GM19239 (cell line): Measurements from ENCODE around the gene TSR1.

Source experiments
- DNase-seq: peaks from one replicate; pipeline ENCODE4 v3.0.0; 2011; ENCODE audit warnings: low spot score; ENCODE audit not compliant: insufficient read length
- FAIRE-seq: peaks from 2 replicates; lab custom pipeline; 2011; peaks lifted over from hg19 to GRCh38; lab: Jason Lieb, UNC

The TSR1 gene

DNA sequence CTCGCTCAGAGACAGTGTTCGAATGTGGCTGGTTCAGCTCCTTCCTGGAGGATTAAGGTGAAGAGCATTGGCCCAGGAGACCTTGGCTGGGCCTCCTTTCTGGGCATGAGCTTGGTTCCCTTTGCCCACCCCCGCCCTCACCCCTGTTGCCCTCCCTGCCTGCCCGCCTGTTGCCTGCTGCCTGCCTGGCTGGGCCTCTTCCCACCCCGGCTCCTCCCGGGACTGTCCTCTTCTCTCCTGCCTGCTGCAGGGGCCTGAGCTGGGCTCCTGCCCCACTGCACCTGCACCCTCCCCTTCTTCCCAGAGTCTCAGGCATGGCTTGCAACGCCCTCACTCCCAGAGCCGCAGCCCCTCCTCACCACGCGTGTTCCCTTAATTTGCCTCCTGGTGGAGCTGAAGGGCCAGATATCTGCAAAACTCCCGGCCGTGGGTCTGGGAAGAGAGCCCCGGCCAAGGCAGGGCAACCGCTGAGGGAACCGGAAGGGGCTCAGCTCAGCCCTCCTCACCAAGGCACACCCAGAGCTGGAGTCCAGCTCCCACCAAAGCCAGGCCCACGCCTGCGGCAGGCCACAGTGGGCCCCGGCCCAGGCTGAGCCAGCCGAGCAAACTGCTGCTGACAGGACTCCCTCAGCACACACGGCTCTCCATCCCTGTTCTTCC lies 33.4 kb upstream of the TSR1 start:
- FAIRE-seq (no peak), DNase-seq (no peak)

- FAIRE-seq: no peak
These were observed 32.8 kb upstream of the TSR1 start for GRCh38 chr17:2369039-2369438.

GRCh38 chr17:2368359-2368758 lies 32.1 kb upstream of the TSR1 start:
- FAIRE-seq (no peak), DNase-seq (no peak)

More at GRCh38 chr17:2369039-2369438, 32.8 kb upstream of the TSR1 start:
- DNase-seq: no peak

DNA sequence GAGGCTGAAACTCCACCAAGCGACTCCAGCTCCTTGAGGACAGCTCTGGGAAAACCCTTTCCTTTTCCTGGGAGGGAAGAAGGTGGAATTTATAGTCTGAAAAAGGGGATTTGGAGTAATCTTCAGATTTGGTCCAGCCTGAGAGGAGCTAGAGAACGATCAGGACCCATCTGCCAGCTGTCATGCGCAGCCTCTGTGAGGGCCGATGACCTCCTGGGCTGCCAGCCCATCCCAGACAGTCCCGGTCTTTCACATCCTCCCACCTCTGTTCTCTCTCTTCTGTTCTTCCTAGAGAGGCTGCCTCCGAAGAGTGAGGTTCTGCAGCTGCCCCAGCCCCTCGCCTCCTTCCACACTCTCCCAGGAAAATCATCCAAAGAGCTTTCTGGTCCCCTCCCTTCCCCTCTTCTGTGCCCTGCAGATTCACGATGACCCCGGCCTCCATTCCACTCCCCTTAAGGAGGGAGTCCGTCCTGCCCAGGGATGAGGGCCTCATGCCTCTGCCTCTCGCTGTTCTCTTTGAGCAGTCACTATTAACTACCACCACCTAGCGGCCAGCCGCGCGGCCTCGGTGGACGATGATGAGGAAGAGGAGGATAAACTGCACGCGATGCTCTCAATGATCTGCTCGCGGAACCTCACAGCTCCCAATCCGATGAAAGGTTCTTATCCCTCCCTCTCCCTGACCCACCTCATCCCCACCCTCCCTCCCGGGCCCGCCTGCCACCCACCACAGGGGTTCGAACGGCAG lies 30.7 kb upstream of the TSR1 start:
- DNase-seq (no peak), FAIRE-seq (no peak)

DNA sequence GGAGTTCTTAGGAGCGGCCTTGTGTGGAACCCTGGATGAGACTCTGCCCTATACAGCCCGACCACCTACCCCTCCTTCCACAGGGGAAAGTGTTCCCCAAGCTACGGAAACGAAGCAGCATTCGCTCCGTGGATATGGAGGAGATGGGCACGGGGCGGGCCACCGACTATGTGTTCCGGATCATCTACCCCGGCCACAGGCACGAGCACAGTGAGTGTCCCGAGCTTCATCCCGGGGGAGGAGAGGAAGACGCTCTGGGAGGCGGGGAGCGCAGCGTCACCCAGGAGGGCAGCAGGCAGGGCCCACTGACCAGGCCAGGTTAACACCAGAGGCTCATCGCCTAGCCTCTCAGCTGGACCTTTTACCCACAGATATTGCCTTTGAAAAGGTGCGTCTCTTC lies 28.9 kb upstream of the TSR1 start:
- FAIRE-seq (no peak), DNase-seq (no peak)

DNA sequence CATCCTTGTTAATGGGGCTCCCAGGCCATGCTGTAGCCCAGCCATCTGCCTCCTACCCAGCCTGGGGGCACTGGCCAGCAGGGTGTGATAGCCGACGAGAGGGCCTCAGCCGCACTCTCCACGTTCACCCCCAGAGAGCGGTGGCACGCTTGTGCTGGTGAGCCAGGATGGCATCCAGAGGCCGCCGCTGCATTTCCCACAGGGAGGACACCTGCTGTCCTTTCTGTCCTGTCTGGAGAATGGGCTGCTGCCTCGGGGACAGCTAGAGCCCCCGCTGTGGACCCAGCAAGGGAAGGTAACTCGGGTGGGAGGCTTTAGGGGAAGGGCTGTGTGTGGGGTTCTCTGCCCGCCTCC lies 28.5 kb upstream of the TSR1 start:
- FAIRE-seq: no peak
- DNase-seq: no peak

GRCh38 chr17:2363851-2364762 lies 27.9 kb upstream of the TSR1 start:
- FAIRE-seq (no peak), DNase-seq (no peak)

GRCh38 chr17:2363318-2363717 lies 27.1 kb upstream of the TSR1 start:
- FAIRE-seq: no peak
- no peak for DNase-seq

DNA sequence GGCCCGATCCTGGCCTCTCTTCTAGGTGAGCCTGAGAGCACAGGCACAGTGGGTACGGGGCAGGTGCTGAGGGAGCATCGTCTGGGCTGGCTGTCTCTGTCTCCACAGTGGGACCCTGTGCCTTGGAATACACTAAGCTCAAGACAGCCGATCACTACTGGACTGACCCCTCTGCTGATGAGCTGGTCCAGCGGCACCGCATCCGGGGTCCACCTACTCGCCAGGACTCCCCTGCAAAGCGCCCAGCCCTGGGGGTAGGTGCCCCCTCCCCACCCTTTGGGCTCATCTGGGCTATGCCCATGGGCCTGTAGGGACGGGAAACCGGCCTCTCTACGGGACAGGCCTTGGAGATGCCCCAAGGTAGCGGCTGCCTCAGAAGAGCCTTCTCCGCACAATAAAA lies 26.6 kb upstream of the TSR1 start:
- no peak for FAIRE-seq
- no peak for DNase-seq

- FAIRE-seq: no peak
These were observed 26.2 kb upstream of the TSR1 start for GRCh38 chr17:2362416-2362815.

GRCh38 chr17:2362016-2362415 lies 25.8 kb upstream of the TSR1 start:
- FAIRE-seq: no peak
- no peak for DNase-seq

More at GRCh38 chr17:2362416-2362815, 26.2 kb upstream of the TSR1 start:
- DNase-seq: no peak

- FAIRE-seq: no peak
These were observed 24.9 kb upstream of the TSR1 start for GRCh38 chr17:2361010-2361760.

DNA sequence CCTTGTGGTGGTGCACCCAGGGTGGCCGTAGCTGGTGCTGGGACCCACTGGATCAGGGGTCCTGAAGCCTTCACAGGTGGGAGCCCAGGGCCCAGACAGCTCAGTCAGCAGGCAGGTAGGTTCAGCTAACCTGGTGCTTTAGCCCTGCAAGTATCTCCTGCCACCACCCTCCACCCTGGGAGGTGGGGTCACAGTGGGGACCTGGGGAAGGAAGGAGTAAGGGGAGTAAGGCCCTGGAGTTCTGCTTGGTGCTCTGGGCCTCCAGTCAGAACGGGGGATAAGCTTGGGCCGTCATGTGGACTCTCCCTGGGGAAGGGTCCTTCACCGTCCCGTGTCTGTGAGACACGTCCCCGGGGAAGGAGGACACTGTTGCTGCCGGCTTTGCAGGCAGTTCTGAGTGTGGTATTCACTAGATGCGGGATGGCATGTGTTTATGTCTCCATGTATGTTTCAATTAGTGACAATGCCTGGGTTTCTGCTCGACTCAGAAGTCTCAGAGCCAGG lies 21.7 kb upstream of the TSR1 start:
- FAIRE-seq: no peak
- no peak for DNase-seq

More at GRCh38 chr17:2361010-2361760, 24.9 kb upstream of the TSR1 start:
- no peak for DNase-seq

DNA sequence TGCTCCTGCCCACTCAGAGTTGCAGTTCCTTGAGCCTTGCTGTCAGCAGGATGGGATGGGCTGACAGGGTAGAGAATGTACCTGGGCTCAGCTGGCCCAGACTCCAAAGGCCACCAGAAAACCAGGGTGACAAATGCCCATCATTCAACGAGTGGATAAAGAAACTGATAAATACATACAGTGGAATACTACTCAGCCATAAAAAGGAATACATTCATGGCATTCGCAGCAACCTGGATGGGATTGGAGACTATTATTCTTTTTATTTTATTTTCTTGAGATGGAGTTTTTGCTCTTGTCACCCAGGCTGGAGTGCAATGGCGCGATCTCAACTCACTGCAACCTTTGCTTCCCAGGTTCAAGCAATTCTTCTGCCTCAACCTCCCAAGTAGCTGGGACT lies 21.0 kb upstream of the TSR1 start:
- DNase-seq: no peak
- no peak for FAIRE-seq

GRCh38 chr17:2354311-2354710 lies 18.1 kb upstream of the TSR1 start:
- FAIRE-seq: no peak

DNA sequence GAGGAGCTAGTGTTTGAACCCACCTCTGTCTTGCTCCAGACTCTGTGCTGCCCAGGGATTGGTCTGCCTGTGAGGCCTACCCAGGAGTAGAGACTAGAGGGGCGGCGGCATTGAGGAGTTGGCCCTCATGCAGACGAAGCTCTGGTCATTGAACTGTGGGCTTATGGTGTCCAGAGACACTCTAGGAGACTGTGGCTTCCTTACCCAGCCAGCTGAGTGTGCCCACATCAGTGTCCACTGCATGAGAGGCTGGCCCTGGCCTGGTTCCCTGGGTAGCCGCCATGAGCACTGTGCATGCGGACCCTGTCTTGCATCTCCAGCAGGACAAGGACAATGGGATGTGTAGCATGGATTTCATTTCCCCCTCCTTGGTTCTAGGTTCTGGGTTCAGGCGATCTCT lies 15.0 kb upstream of the TSR1 start:
- FAIRE-seq (no peak), DNase-seq (no peak)

More at GRCh38 chr17:2354311-2354710, 18.1 kb upstream of the TSR1 start:
- no peak for DNase-seq

GRCh38 chr17:2347805-2348685 lies 11.8 kb upstream of the TSR1 start:
- no peak for DNase-seq
- FAIRE-seq: no peak

DNA sequence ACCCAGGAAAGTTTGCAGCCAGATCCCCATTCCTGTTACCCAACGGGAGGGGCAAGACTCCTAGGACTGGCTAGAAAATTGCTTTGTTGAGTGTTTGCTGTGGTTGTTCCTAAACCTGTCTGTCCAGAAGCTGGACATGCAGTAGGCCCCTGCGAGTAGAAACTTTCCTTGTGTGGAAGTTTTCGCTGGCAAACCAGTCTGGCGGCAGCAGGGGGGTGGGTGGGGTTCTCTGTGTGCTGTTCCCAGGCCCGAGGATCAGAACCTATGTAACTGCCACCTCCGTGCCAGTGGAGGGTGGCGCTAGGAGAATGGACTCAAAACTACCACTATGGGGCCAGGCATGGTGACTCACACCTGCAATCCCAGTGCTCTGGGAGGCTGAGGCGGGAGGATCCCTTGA lies 10.2 kb upstream of the TSR1 start:
- FAIRE-seq (no peak), DNase-seq (no peak)

DNA sequence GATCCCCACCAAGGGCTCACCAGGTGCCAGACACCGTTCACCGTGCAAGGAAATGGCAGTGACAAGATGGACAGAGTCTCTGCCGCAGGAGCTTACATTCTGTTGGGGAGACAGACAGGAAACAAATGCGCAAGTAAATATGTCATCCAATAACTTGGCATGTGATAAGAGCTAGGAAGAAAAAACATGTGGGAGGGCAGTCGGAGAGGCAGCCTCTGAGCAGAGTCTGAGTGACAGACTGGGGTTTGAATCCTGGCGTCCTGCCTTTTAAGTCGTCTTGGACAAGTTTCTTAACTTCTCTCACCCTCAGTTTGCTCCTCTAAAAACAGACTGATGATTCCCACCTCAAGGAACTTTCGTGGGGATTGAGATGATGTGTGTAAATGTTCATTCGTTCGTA lies 8.3 kb upstream of the TSR1 start:
- DNase-seq (no peak), FAIRE-seq (no peak)
